H1 (cell line): ENCODE measurements around the gene RELL2. TPM values are rescaled to one million over a fixed set of nuclear protein-coding genes. Genes with fewer than 3 reads are reported as not detected.

Experiments
- CTCF ChIA-PET: fragments of 300-600 bp; sonication (Branson Sonifier 250); formaldehyde crosslinking; loops from one replicate; lab custom pipeline; 2021; ENCODE audit not compliant: partially characterized antibody; lab: Charles Lee
- POLR2A ChIA-PET: fragments of 300-600 bp; sonication (Branson Sonifier 250); formaldehyde crosslinking; loops from one replicate; lab custom pipeline; 2021; ENCODE audit warnings: inconsistent platforms; ENCODE audit not compliant: partially characterized antibody; lab: Charles Lee
- DNase-seq, 2 experiments: peaks; one replicate each; pipeline versions ENCODE4 v3.0.0 to v3.0.0-alpha.2; 2010 to 2022; ENCODE audit warnings: low spot score in 2 of 2, low read depth in 1 of 2, mixed read lengths in 1 of 2
- FAIRE-seq: peaks from 2 replicates; lab custom pipeline; 2011; peaks lifted over from hg19 to GRCh38; lab: Jason Lieb, UNC
- H2AFZ ChIP-seq: 2 replicates; pipeline ENCODE4 v1.8.1; 2012; ENCODE audit warnings: low read length, inconsistent platforms
- H2AK5ac ChIP-seq: 2 replicates; pipeline ENCODE4 v1.6.1; 2013; ENCODE audit warnings: low read depth, low read length
- H2BK120ac ChIP-seq: replicated peaks from 2 replicates; pipeline ENCODE3; 2013; ENCODE audit warnings: low read depth, low read length, inconsistent platforms
- H2BK12ac ChIP-seq: 2 replicates; pipeline ENCODE4 v1.6.1; 2013; ENCODE audit warnings: low read depth, low read length
- H2BK15ac ChIP-seq: 2 replicates; pipeline ENCODE4 v1.6.1; 2013; ENCODE audit warnings: low read length
- H2BK20ac ChIP-seq: 2 replicates; pipeline ENCODE4 v1.6.1; 2013; ENCODE audit warnings: low read length
- H2BK5ac ChIP-seq: 2 replicates; pipeline ENCODE4 v1.6.1; 2013; ENCODE audit warnings: low read depth, low read length
- H3K14ac ChIP-seq: 2 replicates; pipeline ENCODE4 v1.6.1; 2013; ENCODE audit warnings: inconsistent platforms; ENCODE audit not compliant: insufficient read length
- H3K18ac ChIP-seq: 2 replicates; pipeline ENCODE4 v1.6.1; 2013; ENCODE audit warnings: low read length; ENCODE audit errors: extremely low read depth
- H3K23ac ChIP-seq: 2 replicates; pipeline ENCODE4 v1.6.1; 2013; ENCODE audit warnings: inconsistent platforms; ENCODE audit not compliant: insufficient read length
- H3K23me2 ChIP-seq: 2 replicates; pipeline ENCODE4 v1.6.1; 2013; ENCODE audit warnings: low read depth, low read length
- H3K27ac ChIP-seq: 2 replicates; pipeline ENCODE4 v1.6.1; 2011; ENCODE audit warnings: low read depth, low read length, inconsistent platforms
- H3K27me3 ChIP-seq, 4 experiments: replicated peaks in 1 of 4; 1 replicate in 1 of 4; 2 replicates in 3 of 4; pipeline versions ENCODE4 v1.6.1 to v1.8.1; 2011 to 2013; ENCODE audit warnings: low read length in 3 of 4, mild to moderate bottlenecking in 3 of 4, inconsistent platforms in 2 of 4, mixed read lengths in 2 of 4, moderate library complexity in 1 of 4; ENCODE audit not compliant: control insufficient read depth in 3 of 4, insufficient read depth in 3 of 4; ENCODE audit errors: extremely low read depth in 1 of 4
- H3K36me3 ChIP-seq, 4 experiments: 2 replicates each; pipeline versions ENCODE4 v1.6.1 to v1.8.1; 2011 to 2013; ENCODE audit warnings: mild to moderate bottlenecking in 4 of 4, low read length in 3 of 4, moderate library complexity in 2 of 4, control low read depth in 1 of 4, inconsistent platforms in 1 of 4; ENCODE audit not compliant: insufficient read depth in 4 of 4, control insufficient read depth in 2 of 4
- H3K4ac ChIP-seq: replicated peaks from 2 replicates; pipeline ENCODE3; 2013; ENCODE audit warnings: low read length, low read depth, mixed read lengths, inconsistent platforms; ENCODE audit not compliant: insufficient read length
- H3K4me1 ChIP-seq, 4 experiments: replicated peaks in 1 of 4; 1 replicate in 1 of 4; 2 replicates in 3 of 4; pipeline versions ENCODE4 v1.6.1 to v1.8.1; 2011 to 2013; ENCODE audit warnings: low read length in 3 of 4, inconsistent platforms in 2 of 4, mixed read lengths in 1 of 4; ENCODE audit not compliant: insufficient read depth in 4 of 4, control insufficient read depth in 3 of 4
- H3K4me2 ChIP-seq, 2 experiments: 2 replicates each; pipeline versions ENCODE4 v1.6.1 to v1.8.1; 2011 to 2013; ENCODE audit warnings: low read depth in 2 of 2, low read length in 2 of 2, control low read depth in 1 of 2, inconsistent platforms in 1 of 2, mild to moderate bottlenecking in 1 of 2; ENCODE audit not compliant: insufficient read depth in 1 of 2
- H3K4me3 ChIP-seq, 4 experiments: fragments of 200-600, 300-600 bp in 1 of 4; sonication (generic), shearing (Covaris generic), sonication (Bioruptor Twin) in 1 of 4; 2 replicates each; pipeline versions ENCODE4 v1.5.1 to v1.8.1; 2011 to 2016; ENCODE audit warnings: low read length in 4 of 4, low read depth in 3 of 4, control low read depth in 2 of 4, inconsistent platforms in 2 of 4, mild to moderate bottlenecking in 2 of 4, mixed read lengths in 1 of 4, moderate library complexity in 1 of 4; ENCODE audit not compliant: insufficient read depth in 2 of 4; ENCODE audit errors: extremely low read depth in 1 of 4
- H3K56ac ChIP-seq: replicated peaks from 2 replicates; pipeline ENCODE3; 2013; ENCODE audit warnings: low read depth, mild to moderate bottlenecking, mixed read lengths, low read length, inconsistent platforms; ENCODE audit not compliant: insufficient read length
- H3K79me1 ChIP-seq: 2 replicates; pipeline ENCODE4 v1.6.1; 2013; ENCODE audit warnings: low read depth, low read length, control low read depth
- H3K79me2 ChIP-seq, 2 experiments: 2 replicates each; pipeline versions ENCODE4 v1.6.1 to v1.8.1; 2012 to 2013; ENCODE audit warnings: low read length in 2 of 2, mild to moderate bottlenecking in 2 of 2, inconsistent platforms in 1 of 2; ENCODE audit not compliant: insufficient read depth in 2 of 2, control insufficient read depth in 1 of 2
- H3K9ac ChIP-seq, 4 experiments: replicated peaks in 1 of 4; 1 replicate in 1 of 4; 2 replicates in 3 of 4; pipeline versions ENCODE4 v1.6.1 to v1.8.1; 2011 to 2013; ENCODE audit warnings: low read depth in 3 of 4, low read length in 3 of 4, control low read depth in 2 of 4, mild to moderate bottlenecking in 2 of 4, moderate library complexity in 2 of 4, inconsistent platforms in 1 of 4; ENCODE audit errors: extremely low read depth in 1 of 4
- H3K9me3 ChIP-seq, 2 experiments: 2 replicates each; pipeline versions ENCODE4 v1.6.1 to v1.8.1; 2012 to 2013; ENCODE audit warnings: mild to moderate bottlenecking in 2 of 2, moderate library complexity in 2 of 2, control low read depth in 1 of 2, inconsistent platforms in 1 of 2, low read depth in 1 of 2, low read length in 1 of 2, mixed read lengths in 1 of 2; ENCODE audit not compliant: insufficient read depth in 2 of 2
- H4K20me1 ChIP-seq, 2 experiments: replicated peaks in 1 of 2; 2 replicates each; pipeline versions ENCODE3 to v1.8.1; 2011 to 2013; ENCODE audit warnings: inconsistent platforms in 2 of 2, low read length in 2 of 2, mild to moderate bottlenecking in 1 of 2; ENCODE audit not compliant: insufficient read depth in 2 of 2, control insufficient read depth in 1 of 2
- H4K5ac ChIP-seq: 2 replicates; pipeline ENCODE4 v1.6.1; 2013; ENCODE audit warnings: low read length, low read depth, mixed read lengths, inconsistent platforms; ENCODE audit not compliant: insufficient read length
- H4K8ac ChIP-seq: 2 replicates; pipeline ENCODE4 v1.8.0; 2013; ENCODE audit warnings: mild to moderate bottlenecking, moderate library complexity, low read length, inconsistent platforms; ENCODE audit not compliant: insufficient read depth; ENCODE audit errors: extremely low read depth
- H4K91ac ChIP-seq: replicated peaks from 2 replicates; pipeline ENCODE3; 2013; ENCODE audit warnings: low read length, mixed read lengths, inconsistent platforms; ENCODE audit not compliant: insufficient read length
- CREB1 ChIP-seq: IDR thresholded peaks from 2 replicates; pipeline ENCODE4 v1.6.1; 2012; ENCODE audit warnings: inconsistent platforms
- GABPA ChIP-seq: IDR thresholded peaks from 2 replicates; pipeline ENCODE4 v1.6.1; 2011; ENCODE audit warnings: mild to moderate bottlenecking, low read length, moderate library complexity, borderline replicate concordance; ENCODE audit not compliant: insufficient read depth
- KDM4A ChIP-seq: IDR thresholded peaks from one replicate; pipeline ENCODE4 v1.7.1; 2012; ENCODE audit warnings: low read depth, mild to moderate bottlenecking, moderate library complexity, low read length, inconsistent platforms; ENCODE audit not compliant: severe bottlenecking
- KDM5A ChIP-seq: fragments of 200-600 bp; IDR thresholded peaks from 2 replicates; pipeline ENCODE4 v1.7.1; 2012; ENCODE audit warnings: mild to moderate bottlenecking, low read length, inconsistent platforms, mixed read lengths
- NRF1 ChIP-seq: IDR thresholded peaks from 2 replicates; pipeline ENCODE4 v1.6.1; 2011; ENCODE audit warnings: mild to moderate bottlenecking, low read depth, low read length, improper control_type of control experiment
- SAP30 ChIP-seq: fragments of 300-600 bp; sonication (generic); IDR thresholded peaks from 2 replicates; pipeline ENCODE4 v1.7.1; 2012; ENCODE audit warnings: low read length, moderate library complexity, mild to moderate bottlenecking, inconsistent platforms; ENCODE audit not compliant: insufficient read depth, insufficient replicate concordance
- WGBS, 2 experiments: shearing (Covaris generic) in 1 of 2; methylation state at CpG; one replicate each; pipeline versions ENCODE4 v1.1.6 to v1.1.7; 2013 to 2015; ENCODE audit warnings: low lambda C conversion rate in 2 of 2, mixed read lengths in 2 of 2, inconsistent platforms in 1 of 2, low coverage in 1 of 2, missing lambda C conversion rate in 1 of 2; ENCODE audit not compliant: insufficient replicate concordance in 2 of 2, insufficient coverage in 1 of 2, insufficient read length in 1 of 2; ENCODE audit errors: extremely low coverage in 1 of 2, missing lambda C conversion rate in 1 of 2; 5-methylcytosine and 5-hydroxymethylcytosine counted together
- polyA plus RNA-seq, 7 experiments: library from polyadenylated mRNA; depleted of rRNA in 3 of 7; stranded (reverse) in 5 of 7; unstranded in 2 of 7; fragments of >200 nt in 5 of 7; fragments of 200-250 nt in 2 of 7; gene quantifications; 1 replicate in 5 of 7; 2 replicates in 1 of 7; 4 replicates in 1 of 7; pipeline versions ENCODE4 v1.2.1 to v1.2.3, GENCODE V29; 2011 to 2013; ENCODE audit warnings: missing spikeins in 2 of 7, mixed read lengths in 2 of 7
- total RNA-seq: library from RNA; stranded (reverse); fragmentation: NEBNext Ultra II Directional; extraction: Animal tissue kit (Norgen Biotek cat#: 25700); gene quantifications from 2 replicates; pipeline ENCODE4 v1.2.1, GENCODE V29; 2021

RELL2 gene
- total and polyA plus RNA-seq, 2 of the 8 experiments (the other 6 are each of a cell fraction or from before 2014, with no cell fraction given) = 18.6 to 23.7 TPM

- DNase-seq (peak in 1 of 2 experiments; percentile 76), FAIRE-seq (peak; percentile 85)
- peaks cover 2 to 23% (median 16%) of the 10 kb centered on the region in 4 experiments; a peak in 7 of 8 replicates for H3K36me3 ChIP-seq
- peak overlapping the region; percentile 93 to 99 for H3K4me2 ChIP-seq
- H3K4me3 ChIP-seq = peak overlapping the region; percentile 74 to 97 (median 84)
- no peak overlapping the region for H2BK20ac ChIP-seq
- H4K20me1 ChIP-seq = peaks cover 0 to 4% of the 10 kb centered on the region in 2 experiments
- H3K27me3 ChIP-seq = no peaks in the 10 kb centered on the region
- peak overlapping the region; percentile 77 for H3K27ac ChIP-seq
- CTCF ChIA-PET = interaction anchor here (0.8 to 11.4 kb wide), 18 partner anchors 9 to 351 kb away, joined by 3 to 150 read pairs (median 6); partner anchors contain the start of genes FCHSD1, HDAC3, RELL2 and RNF14
- no peak overlapping the region for H3K14ac ChIP-seq
- H3K23me2 ChIP-seq = peaks cover 3% of the 10 kb centered on the region; the same call in 1 of the 2 replicates
- no peak overlapping the region for H2AFZ ChIP-seq
- H4K8ac ChIP-seq = peak overlapping the region; percentile 68
- peak overlapping the region; percentile 63 to 85 (median 67) for H3K9ac ChIP-seq
- no peak overlapping the region for H3K23ac ChIP-seq
- no peak overlapping the region for H4K5ac ChIP-seq
- H3K4me1 ChIP-seq = peaks cover 0 to 4% (median 2%) of the 10 kb centered on the region in 4 experiments; a peak in 3 of 7 replicates
- H2BK120ac ChIP-seq = no peak overlapping the region
- peaks cover 8 to 43% of the 10 kb centered on the region in 2 experiments for H3K79me2 ChIP-seq
- POLR2A ChIA-PET = interaction anchor here (0.8 to 8.2 kb wide), 19 partner anchors 8 to 351 kb away, joined by 3 to 75 read pairs (median 6); partner anchors contain the start of genes FCHSD1, HDAC3 and RELL2
- H3K9me3 ChIP-seq = no peaks in the 10 kb centered on the region
- no peak overlapping the region for H2BK12ac ChIP-seq
- 4% methylated on average over 17 of the region's 36 CpGs; no CpG with 5 or more reads in 1 of the 2 experiments for WGBS, 2 experiments
- H3K4ac ChIP-seq = no peak overlapping the region
- no peak overlapping the region for H2BK15ac ChIP-seq
- H2BK5ac ChIP-seq = peak overlapping the region; percentile 53; the same call in 1 of the 2 replicates
- peak overlapping the region; percentile 37 for H3K56ac ChIP-seq
- peak overlapping the region; percentile 32; the same call in 1 of the 2 replicates for H3K18ac ChIP-seq
- H2AK5ac ChIP-seq = no peak overlapping the region
- no peaks in the 10 kb centered on the region; the same call in 1 of the 2 replicates for H3K79me1 ChIP-seq
- no peak overlapping the region for H4K91ac ChIP-seq
- TF ChIP-seq NRF1 (no peak), SAP30 (no peak), CREB1 (0 out of 2 replicates have a peak, but pooled peaks have one; percentile 39), GABPA (no peak), KDM4A (peak; percentile 36), KDM5A (no peak)
These were observed 18.6 kb upstream of the RELL2 start for GRCh38 chr5:141618030-141618803.
